Large intestine (tissue), 3 donors: ENCODE measurements around the gene GPC2. TPM values are rescaled to one million over a fixed set of nuclear protein-coding genes. Genes with fewer than 3 reads are reported as not detected.
"Not testable (repeated sequence)": the region's sequence is repeated elsewhere in the genome, so short reads cannot be mapped to it uniquely, and the experiment has no call there.

Experiments
- DNase-seq, 2 donors: peaks; one replicate each; pipeline versions ENCODE4 v3.0.0 to v3.0.0-alpha.2; 2013
- H3K27ac ChIP-seq: one replicate; pipeline ENCODE4 v1.5.1; 2013; ENCODE audit warnings: low read length
- H3K27me3 ChIP-seq: 2 replicates; pipeline ENCODE4 v1.6.1; 2013; ENCODE audit warnings: low read length; ENCODE audit not compliant: control insufficient read depth, insufficient read depth
- H3K36me3 ChIP-seq: 2 replicates; pipeline ENCODE4 v1.6.1; 2013; ENCODE audit warnings: low read length; ENCODE audit not compliant: control insufficient read depth, insufficient read depth
- H3K4me1 ChIP-seq: one replicate; pipeline ENCODE4 v1.6.1; 2013; ENCODE audit warnings: low read length; ENCODE audit not compliant: control insufficient read depth, insufficient read depth
- H3K4me3 ChIP-seq: one replicate; pipeline ENCODE4 v1.5.1; 2013; ENCODE audit warnings: low read length
- H3K9me3 ChIP-seq: one replicate; pipeline ENCODE4 v1.6.1; 2013; ENCODE audit warnings: mild to moderate bottlenecking, low read depth, low read length, moderate library complexity; ENCODE audit not compliant: control insufficient read depth
- WGBS: methylation state at CpG from one replicate; pipeline ENCODE4 v1.1.5; 2013; ENCODE audit warnings: low lambda C conversion rate; ENCODE audit not compliant: insufficient coverage; 5-methylcytosine and 5-hydroxymethylcytosine counted together
- polyA plus RNA-seq: library from polyadenylated mRNA; unstranded; fragments of 120-200 nt; gene quantifications from one replicate; pipeline ENCODE4 v1.2.1, GENCODE V29; 2013

GPC2 gene
- polyA plus RNA-seq, 1 donor, result 3.9 TPM

DNA sequence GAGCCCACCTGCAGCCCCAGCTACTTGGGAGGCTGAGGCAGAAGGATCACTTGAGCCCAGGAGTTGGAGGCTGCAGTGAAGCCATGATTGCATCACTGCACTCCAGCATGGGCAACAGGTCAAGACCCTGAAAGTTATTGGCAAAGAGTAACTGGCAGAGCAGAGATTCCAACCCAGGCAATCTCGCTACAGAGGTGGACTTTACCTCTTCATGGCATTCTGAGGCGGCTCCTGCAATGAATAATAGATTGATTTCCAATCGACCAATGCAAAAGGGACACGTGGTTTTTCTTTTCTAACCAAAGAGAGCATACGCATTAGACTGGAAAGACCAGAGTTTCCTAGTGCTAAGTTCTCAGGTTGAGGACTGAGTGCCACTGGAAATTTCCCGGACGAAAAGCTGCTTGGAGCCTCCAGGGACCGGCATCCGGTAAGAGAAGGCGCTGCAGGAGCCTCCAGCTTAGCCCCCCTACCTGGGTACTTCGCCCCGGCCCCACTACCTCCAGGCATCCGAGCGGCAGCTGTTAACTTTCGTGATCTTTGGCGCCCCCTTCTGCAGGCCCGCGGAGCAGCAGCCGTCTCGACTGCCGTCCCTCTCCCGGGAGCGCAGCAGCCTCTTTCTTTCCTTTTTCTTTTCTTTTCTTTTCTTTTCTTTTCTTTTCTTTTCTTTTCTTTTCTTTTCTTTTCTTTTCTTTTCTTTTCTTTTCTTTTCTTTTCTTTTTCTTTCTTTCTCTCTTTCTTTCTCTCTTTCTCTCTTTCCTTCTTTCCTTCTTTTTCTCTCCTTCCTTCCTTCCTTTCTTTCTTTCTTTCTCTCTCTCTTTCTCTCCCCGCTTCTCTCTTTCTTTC, 46.4 kb downstream of the GPC2 start:
- peaks cover 17% of the 10 kb centered on the region for H3K4me1 ChIP-seq
- peak overlapping the region; percentile 36 for H3K27ac ChIP-seq
- H3K27me3 ChIP-seq, result no peaks in the 10 kb centered on the region
- no peaks in the 10 kb centered on the region for H3K36me3 ChIP-seq
- H3K4me3 ChIP-seq, result peak overlapping the region; percentile 10
- peak in 1 of 2 donors; percentile 77 for DNase-seq
- H3K9me3 ChIP-seq, result no peaks in the 10 kb centered on the region
- 8% methylated on average over 9 of the region's 24 CpGs for WGBS

DNA sequence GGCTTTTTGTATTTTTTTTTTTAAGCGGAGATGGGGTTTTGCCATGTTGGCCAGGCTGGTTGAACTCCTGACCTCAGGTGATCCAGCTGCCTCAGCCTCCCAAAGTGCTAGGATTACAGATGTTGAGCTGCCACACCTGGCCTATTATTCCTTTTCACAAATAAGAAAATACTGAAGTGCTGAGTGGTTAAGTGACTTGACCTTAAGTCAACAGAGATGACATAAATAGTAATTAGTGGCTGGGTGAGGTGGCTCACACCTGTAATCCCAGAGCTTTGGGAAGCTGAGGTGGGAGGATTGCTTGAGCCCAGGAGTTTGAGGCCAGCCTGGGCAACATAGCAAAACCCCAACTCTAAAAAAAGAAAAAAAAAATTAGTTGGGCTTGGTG, 47.0 kb downstream of the GPC2 start:
- peaks cover 23% of the 10 kb centered on the region for H3K4me1 ChIP-seq
- H3K4me3 ChIP-seq, H3K27me3 ChIP-seq, H3K36me3 ChIP-seq, DNase-seq, H3K9me3 ChIP-seq: not testable (repeated sequence)
- H3K27ac ChIP-seq, result peak overlapping the region; percentile 36
- no CpG with 5 or more reads among the region's 1 CpG for WGBS

DNA sequence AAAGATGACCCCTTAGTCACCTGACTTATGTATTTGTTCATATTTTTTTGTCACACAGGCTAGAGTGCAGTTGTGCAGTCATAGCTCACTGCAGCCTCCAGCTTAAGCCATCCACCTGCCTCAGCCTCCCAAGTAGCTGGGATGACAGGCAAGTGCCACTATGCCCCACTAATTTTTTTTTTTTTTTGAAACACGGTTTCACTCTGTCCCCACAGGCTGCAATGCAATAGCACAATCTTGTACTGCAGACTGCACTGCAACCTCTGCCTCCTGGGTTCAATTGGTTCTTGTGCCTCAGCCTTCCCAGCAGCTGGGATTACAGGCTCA, 48.6 kb downstream of the GPC2 start:
- H3K4me3 ChIP-seq, result no peak overlapping the region
- H3K27ac ChIP-seq, result peak overlapping the region; percentile 99
- H3K9me3 ChIP-seq, result no peaks in the 10 kb centered on the region
- no peaks in the 10 kb centered on the region for H3K27me3 ChIP-seq
- H3K4me1 ChIP-seq, result peaks cover 36% of the 10 kb centered on the region
- no peaks in the 10 kb centered on the region for H3K36me3 ChIP-seq
- no peak for DNase-seq
- WGBS, result no CpG with 5 or more reads among the region's 1 CpG

DNA sequence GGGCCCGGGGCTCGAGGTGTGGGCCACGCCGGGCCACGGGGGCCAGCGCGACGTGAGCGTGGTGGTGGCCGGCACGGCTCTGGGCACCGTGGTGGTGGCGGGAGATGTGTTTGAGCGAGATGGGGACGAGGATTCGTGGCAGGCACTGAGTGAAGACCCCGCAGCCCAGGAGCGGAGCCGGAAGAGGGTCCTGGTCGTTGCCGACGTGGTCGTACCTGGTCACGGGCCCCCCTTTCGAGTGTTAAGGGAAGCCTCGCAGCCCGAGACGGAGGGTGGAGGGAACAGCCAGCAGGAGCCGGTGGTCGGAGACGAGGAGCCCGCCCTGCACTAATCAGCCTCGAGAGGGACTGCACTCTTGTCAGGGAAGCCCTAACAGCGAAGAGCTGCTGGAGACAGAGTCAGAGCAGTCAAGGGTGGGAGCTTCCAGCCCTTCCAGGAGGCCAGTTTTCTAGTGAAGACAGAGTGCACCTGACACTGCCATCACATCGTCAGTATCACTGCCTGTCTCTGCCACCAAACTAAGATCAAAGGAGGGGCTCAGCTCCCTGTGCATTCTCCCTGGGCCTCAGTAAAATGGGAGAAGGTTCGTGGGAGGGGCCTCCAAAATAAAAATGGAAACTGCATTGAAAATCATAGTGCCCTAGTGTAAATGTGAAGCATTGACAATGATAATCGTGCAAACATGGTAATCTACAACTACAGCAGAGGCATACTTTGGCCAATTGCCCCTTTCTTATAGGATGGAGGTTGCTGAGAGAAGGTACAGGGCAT, 49.1 kb downstream of the GPC2 start:
- peaks cover 36% of the 10 kb centered on the region for H3K4me1 ChIP-seq

DNA sequence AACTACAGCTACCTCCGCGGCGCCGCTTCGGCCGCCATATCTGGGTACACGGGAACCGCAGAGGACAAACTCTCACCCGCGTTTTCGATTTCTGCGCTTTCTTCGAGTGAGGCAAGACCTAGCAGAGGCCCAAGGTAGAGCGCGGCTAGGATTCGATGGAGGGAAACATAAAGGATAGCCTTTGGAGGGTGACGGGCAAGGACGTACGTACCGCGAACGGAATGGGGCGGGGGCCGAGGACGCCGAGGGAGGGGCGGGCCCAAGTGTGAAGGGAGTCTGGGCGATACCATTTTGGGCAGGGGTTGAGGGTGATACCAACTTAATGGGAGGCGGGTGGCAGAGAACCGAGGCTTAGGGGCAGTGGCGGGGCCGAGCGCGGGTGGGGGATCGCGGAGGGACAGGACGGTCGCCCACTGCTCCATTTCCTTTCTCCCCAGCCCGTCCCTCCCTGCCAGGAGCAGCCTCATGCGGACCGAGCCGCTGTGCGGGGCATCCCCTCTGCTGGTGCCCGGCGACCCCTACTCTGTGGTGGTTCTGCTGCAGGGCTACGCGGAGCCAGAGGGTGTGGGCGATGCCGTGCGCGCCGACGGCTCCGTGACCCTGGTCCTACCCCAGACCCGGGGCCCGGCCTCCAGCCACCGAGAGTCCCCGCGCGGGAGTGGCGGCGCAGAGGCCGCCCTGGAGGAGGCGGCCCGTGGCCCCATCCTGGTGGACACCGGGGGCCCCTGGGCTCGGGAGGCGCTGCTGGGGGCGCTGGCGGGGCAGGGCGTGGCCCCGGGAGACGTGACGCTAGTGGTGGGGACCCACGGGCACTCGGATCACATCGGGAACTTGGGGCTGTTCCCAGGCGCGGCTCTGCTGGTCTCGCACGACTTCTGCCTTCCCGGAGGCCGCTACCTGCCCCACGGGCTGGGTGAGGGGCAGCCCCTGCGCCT, 50.0 kb downstream of the GPC2 start, which contains the start of gene MBLAC1:
TSS of gene MBLAC1 (plus strand) at position 37 of the 935 bp plus-strand sequence. CDS start at position 466, 429 bp downstream.
- WGBS, result no CpG with 5 or more reads among the region's 85 CpGs
- H3K36me3 ChIP-seq, result peaks cover 4% of the 10 kb centered on the region
- H3K27ac ChIP-seq, result peak within 1 kb of the TSS; percentile 99
- peak; percentile 88 to 96 for DNase-seq
- no peaks in the 10 kb centered on the region for H3K9me3 ChIP-seq
- no peaks in the 10 kb centered on the region for H3K27me3 ChIP-seq
- peaks cover 36% of the 10 kb centered on the region for H3K4me1 ChIP-seq
- H3K4me3 ChIP-seq, result peak within 1 kb of the TSS; percentile 76

More for the DNA sequence above, 49.1 kb downstream of the GPC2 start:
- Histone ChIP-seq H3K36me3 (no peaks in the 10 kb centered on the region), H3K4me3 (peak overlapping the region; percentile 76), H3K9me3 (no peaks in the 10 kb centered on the region), H3K27me3 (no peaks in the 10 kb centered on the region), H3K27ac (peak overlapping the region; percentile 99)
- DNase-seq, result peak in 1 of 2 donors; percentile 64
- no CpG with 5 or more reads among the region's 37 CpGs for WGBS

DNA sequence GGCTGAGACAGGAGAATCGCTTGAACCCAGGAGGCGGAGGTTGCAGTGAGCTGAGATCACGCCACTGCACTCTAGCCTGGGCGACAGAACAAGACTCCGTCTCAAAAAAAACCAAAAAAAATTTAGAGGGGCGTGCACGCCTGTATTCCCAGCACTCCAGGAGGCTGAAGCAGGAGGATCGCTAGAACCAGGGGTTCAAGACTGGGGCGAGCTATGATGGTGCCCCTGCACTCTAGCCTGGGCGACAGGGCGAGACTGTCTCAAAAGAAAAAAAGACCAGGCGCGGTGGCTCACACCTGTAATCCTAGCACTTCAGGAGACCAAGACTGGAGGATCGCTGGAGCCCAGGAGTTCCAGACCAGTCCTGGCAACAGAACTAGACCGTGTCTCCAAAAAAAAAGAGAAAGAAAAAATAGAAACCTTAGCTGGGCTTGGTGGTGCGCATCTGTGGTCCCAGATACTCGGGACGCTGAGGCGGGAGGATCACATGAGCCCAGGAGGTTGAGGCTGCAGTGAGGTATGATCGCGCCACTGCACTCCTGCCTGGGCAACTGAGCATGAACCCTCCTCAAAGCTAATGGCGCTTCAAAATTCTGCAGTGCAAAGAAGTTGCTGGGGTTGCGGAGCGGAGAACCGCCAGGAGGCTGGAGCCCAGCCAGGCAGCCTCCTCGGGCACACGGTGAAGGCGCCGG, 50.8 kb downstream of the GPC2 start:
- Histone ChIP-seq H3K9me3 (no peaks in the 10 kb centered on the region), H3K27ac (peak overlapping the region; percentile 99), H3K4me3 (peak overlapping the region; percentile 76), H3K4me1 (peaks cover 36% of the 10 kb centered on the region), H3K36me3 (peaks cover 4% of the 10 kb centered on the region), H3K27me3 (no peaks in the 10 kb centered on the region)
- no peak for DNase-seq
- no CpG with 5 or more reads among the region's 29 CpGs for WGBS

DNA sequence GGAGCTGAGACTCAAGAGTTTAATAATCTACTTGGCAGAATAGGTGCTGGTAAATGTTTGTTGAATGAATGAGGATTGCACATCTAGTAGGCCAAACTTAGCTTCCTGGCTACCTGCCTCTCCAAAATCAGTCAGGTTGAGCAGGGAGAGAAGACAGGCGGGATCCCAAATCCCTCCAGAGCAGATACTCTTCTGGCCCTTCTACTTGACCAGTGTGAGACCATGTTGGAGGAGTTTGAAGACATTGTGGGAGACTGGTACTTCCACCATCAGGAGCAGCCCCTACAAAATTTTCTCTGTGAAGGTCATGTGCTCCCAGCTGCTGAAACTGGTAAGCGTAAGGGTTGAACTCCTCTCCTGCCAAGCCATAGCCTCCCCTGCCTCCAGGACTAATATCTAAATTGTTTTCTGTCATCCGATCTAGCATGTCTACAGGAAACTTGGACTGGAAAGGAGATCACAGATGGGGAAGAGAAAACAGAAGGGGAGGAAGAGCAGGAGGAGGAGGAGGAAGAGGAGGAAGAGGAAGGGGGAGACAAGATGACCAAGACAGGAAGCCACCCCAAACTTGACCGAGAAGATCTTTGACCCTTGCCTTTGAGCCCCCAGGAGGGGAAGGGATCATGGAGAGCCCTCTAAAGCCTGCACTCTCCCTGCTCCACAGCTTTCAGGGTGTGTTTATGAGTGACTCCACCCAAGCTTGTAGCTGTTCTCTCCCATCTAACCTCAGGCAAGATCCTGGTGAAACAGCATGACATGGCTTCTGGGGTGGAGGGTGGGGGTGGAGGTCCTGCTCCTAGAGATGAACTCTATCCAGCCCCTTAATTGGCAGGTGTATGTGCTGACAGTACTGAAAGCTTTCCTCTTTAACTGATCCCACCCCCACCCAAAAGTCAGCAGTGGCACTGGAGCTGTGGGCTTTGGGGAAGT, 52.6 kb downstream of the GPC2 start:
- H3K4me3 ChIP-seq, result no peak overlapping the region
- no peaks in the 10 kb centered on the region for H3K27me3 ChIP-seq
- H3K4me1 ChIP-seq, result peaks cover 41% of the 10 kb centered on the region
- WGBS, result no CpG with 5 or more reads among the region's 4 CpGs
- no peaks in the 10 kb centered on the region for H3K9me3 ChIP-seq
- peak in 1 of 2 donors; percentile 40 for DNase-seq
- H3K36me3 ChIP-seq, result peaks cover 4% of the 10 kb centered on the region
- peak overlapping the region; percentile 62 for H3K27ac ChIP-seq

DNA sequence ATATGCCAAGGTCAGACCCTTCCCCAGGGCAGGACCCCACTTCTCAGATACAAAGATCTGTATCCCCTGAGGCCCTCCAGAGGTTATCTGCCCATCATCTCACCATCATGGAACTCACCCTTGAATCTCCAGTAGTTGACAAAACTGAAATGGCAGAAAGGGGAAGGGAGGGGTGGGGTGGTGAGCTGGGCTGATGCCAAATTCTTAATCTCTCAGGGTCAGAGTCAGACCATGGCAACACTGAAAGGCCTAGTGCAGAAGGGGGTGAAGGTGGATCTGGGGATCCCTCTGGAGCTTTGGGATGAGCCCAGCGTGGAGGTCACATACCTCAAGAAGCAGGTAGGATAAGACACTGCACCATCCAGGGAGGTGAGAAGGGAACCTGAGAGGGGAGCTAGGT, 54.6 kb downstream of the GPC2 start:
- Histone ChIP-seq H3K27ac (no peak overlapping the region), H3K9me3 (no peaks in the 10 kb centered on the region), H3K4me1 (peaks cover 30% of the 10 kb centered on the region), H3K36me3 (peaks cover 4% of the 10 kb centered on the region), H3K27me3 (no peaks in the 10 kb centered on the region), H3K4me3 (no peak overlapping the region)
- no peak for DNase-seq
- WGBS, result no CpG with 5 or more reads among the region's 1 CpG

DNA sequence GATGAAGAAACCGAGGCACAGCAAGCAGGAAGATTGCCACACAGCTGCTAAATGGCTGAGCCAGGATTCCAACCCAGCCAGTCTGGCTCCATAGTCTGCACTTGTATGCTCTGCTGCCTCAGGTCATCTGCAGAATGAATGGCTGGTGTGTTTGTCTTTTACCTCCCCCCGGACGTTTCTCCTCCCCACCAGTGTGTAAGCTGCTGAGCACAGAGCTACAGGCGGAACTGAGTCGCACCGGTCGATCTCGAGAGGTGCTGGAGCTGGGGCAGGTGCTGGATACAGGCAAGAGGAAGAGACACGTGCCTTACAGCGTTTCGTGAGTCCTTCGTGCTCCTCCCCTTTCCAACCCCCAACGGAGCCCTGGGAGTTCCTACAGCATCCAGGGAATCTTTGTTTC, 55.1 kb downstream of the GPC2 start:
- DNase-seq, result no peak
- Histone ChIP-seq H3K9me3 (no peaks in the 10 kb centered on the region), H3K4me3 (no peak overlapping the region), H3K27me3 (no peaks in the 10 kb centered on the region), H3K27ac (no peak overlapping the region), H3K4me1 (peaks cover 30% of the 10 kb centered on the region), H3K36me3 (peaks cover 4% of the 10 kb centered on the region)
- WGBS, result no CpG with 5 or more reads among the region's 13 CpGs
